Common myeloid progenitor, CD34-positive (primary cell): Measurements from ENCODE around the gene FIBP.
A peak's percentile ranks its signal among the peaks of the same experiment; 100 is the strongest.
"Not testable (repeated sequence)": the region's sequence is repeated elsewhere in the genome, so short reads cannot be mapped to it uniquely, and the experiment has no call there.

Experiments
- CTCF ChIA-PET: fragments of 350-600 bp; sonication (Branson Sonifier 250); formaldehyde crosslinking; loops from one replicate; lab custom pipeline; 2021; ENCODE audit warnings: antibody characterized with exemption; lab: Charles Lee
- POLR2A ChIA-PET: fragments of 350-600 bp; sonication (Branson Sonifier 250); formaldehyde crosslinking; loops from one replicate; lab custom pipeline; 2021; ENCODE audit warnings: antibody characterized with exemption; lab: Charles Lee
- DNase-seq, 3 donors: peaks; one replicate each; pipeline versions ENCODE4 v3.0.0 to v3.0.0-alpha.2; 2013
- H3K27ac ChIP-seq, 2 experiments: 1 replicate in 1 of 2; 2 replicates in 1 of 2; pipeline ENCODE4 v1.7.0; 2013; ENCODE audit warnings: inconsistent platforms in 2 of 2, low read length in 2 of 2, mild to moderate bottlenecking in 2 of 2, low read depth in 1 of 2, moderate library complexity in 1 of 2; ENCODE audit not compliant: severe bottlenecking in 2 of 2, insufficient read depth in 1 of 2, poor library complexity in 1 of 2
- H3K27me3 ChIP-seq, 5 experiments: replicated peaks in 2 of 5; 1 replicate in 3 of 5; 2 replicates in 2 of 5; pipeline versions ENCODE4 v1.6.1 to v1.7.0; 2013; ENCODE audit warnings: low read length in 4 of 5, mild to moderate bottlenecking in 2 of 5, moderate library complexity in 2 of 5, inconsistent platforms in 1 of 5; ENCODE audit not compliant: insufficient read depth in 5 of 5, control insufficient read depth in 4 of 5
- H3K36me3 ChIP-seq, 4 experiments: 1 replicate in 2 of 4; 2 replicates in 2 of 4; pipeline versions ENCODE4 v1.6.1 to v1.7.0; 2013; ENCODE audit warnings: low read length in 3 of 4, control low read depth in 1 of 4, mild to moderate bottlenecking in 1 of 4; ENCODE audit not compliant: control insufficient read depth in 4 of 4, insufficient read depth in 4 of 4
- H3K4me1 ChIP-seq, 4 experiments: 1 replicate in 3 of 4; 2 replicates in 1 of 4; pipeline versions ENCODE4 v1.6.1 to v1.7.1; 2013; ENCODE audit warnings: low read length in 3 of 4, mild to moderate bottlenecking in 3 of 4, control low read depth in 1 of 4, inconsistent platforms in 1 of 4, moderate library complexity in 1 of 4; ENCODE audit not compliant: control insufficient read depth in 4 of 4, insufficient read depth in 4 of 4; ENCODE audit errors: control extremely low read depth in 1 of 4
- H3K4me3 ChIP-seq, 7 experiments: 1 replicate in 4 of 7; 2 replicates in 3 of 7; pipeline versions ENCODE4 v1.5.1 to v1.7.0; 2013; ENCODE audit warnings: mild to moderate bottlenecking in 7 of 7, low read length in 6 of 7, moderate library complexity in 6 of 7, inconsistent platforms in 2 of 7, low read depth in 2 of 7, control low read depth in 1 of 7; ENCODE audit not compliant: insufficient read depth in 4 of 7, control insufficient read depth in 1 of 7; ENCODE audit errors: extremely low read depth in 1 of 7
- H3K9me3 ChIP-seq, 5 experiments: 1 replicate in 4 of 5; 2 replicates in 1 of 5; pipeline versions ENCODE4 v1.6.1 to v1.7.1; 2013; ENCODE audit warnings: low read length in 4 of 5, mild to moderate bottlenecking in 2 of 5, inconsistent platforms in 1 of 5, low read depth in 1 of 5, moderate library complexity in 1 of 5; ENCODE audit not compliant: control insufficient read depth in 4 of 5, insufficient read depth in 2 of 5; ENCODE audit errors: control extremely low read depth in 1 of 5
- WGBS: methylation state at CpG from one replicate; pipeline ENCODE4 v1.1.5; 2013; ENCODE audit not compliant: insufficient coverage; 5-methylcytosine and 5-hydroxymethylcytosine counted together

The FIBP gene

DNA sequence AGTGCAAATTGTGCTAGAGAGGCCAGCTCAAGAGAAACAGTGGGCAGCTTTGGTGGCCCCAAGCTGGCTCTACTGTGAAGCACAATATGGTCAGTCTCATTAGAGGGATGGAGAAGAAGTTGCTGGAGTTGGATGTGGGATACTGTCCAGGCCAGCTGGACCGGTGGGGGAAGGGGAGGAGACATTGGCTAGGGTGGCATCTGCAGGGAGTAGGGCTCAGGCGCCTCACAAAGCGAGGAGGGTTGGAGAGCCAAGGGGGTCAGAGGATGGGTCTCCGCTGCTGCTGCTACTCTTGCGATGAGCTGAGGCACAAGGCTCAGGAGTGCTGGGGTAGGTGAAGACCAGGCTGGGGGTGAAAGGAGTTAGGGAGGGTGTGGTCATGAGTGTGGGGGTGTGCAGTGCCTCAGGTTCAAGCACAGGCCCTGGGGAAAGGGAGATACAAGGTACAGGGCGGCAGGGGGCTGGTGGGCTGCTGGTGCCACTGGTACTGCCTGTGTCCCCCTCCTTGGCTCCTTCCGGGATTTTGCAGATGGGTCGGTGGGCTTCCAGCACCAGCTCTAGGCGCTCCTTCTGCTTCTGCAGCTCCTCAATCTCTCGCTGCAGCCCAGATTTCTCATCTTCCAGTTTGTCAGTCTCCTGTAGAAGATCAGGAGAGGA is 4.5 kb upstream of the FIBP start:
- ChIA-PET POLR2A (interaction anchor here (0.6 to 3.6 kb wide), 9 partner anchors 8 to 39 kb away, joined by 3 to 33 read pairs (median 5); partner anchors contain the start of genes C11orf68, CFL1, DRAP1 and FOSL1), CTCF (interaction anchor here (1.0 to 4.3 kb wide), 6 partner anchors 9 to 91 kb away, joined by 3 to 40 read pairs (median 3); partner anchors contain the start of gene FOSL1)
- Histone ChIP-seq H3K4me3 (peak overlapping the region in 3 of 7 experiments; percentile 23 to 76 (median 45)), H3K36me3 (peaks cover 0 to 13% (median 5%) of the 10 kb centered on the region in 4 experiments), H3K27me3 (no peaks in the 10 kb centered on the region), H3K27ac (peak overlapping the region in 1 of 2 experiments; percentile 68), H3K4me1 (peaks cover 11 to 69% (median 62%) of the 10 kb centered on the region in 4 experiments), H3K9me3 (no peaks in the 10 kb centered on the region)
- WGBS: 84% methylated on average over 7 of the region's 10 CpGs
- DNase-seq: no peak

GRCh38 chr11:65892137-65892540 is 3.9 kb upstream of the FIBP start:
- ChIA-PET CTCF (interaction anchor here (0.9 to 4.3 kb wide), 6 partner anchors 10 to 92 kb away, joined by 3 to 40 read pairs (median 5); partner anchors contain the start of gene FOSL1), POLR2A (interaction anchor here (0.9 to 3.6 kb wide), 8 partner anchors 9 to 278 kb away, joined by 3 to 33 read pairs (median 4); partner anchors contain the start of gene FOSL1)
- not testable (repeated sequence) for H3K9me3 ChIP-seq, DNase-seq, H3K27me3 ChIP-seq
- WGBS: 91% methylated on average over 3 of the region's 5 CpGs
- Histone ChIP-seq H3K36me3 (peaks cover 0 to 16% (median 6%) of the 10 kb centered on the region in 4 experiments), H3K4me1 (peaks cover 11 to 75% (median 68%) of the 10 kb centered on the region in 4 experiments), H3K27ac (peak overlapping the region in 1 of 2 experiments; percentile 68), H3K4me3 (peak overlapping the region in 6 of 7 experiments; percentile 62 to 97 (median 78))

- POLR2A ChIA-PET: interaction anchor here (0.6 to 5.4 kb wide), 16 partner anchors 9 to 277 kb away, joined by 3 to 33 read pairs (median 4); partner anchors contain the start of genes BANF1, CFL1, CST6 and CTSW
- CTCF ChIA-PET: interaction anchor here (0.6 to 11.9 kb wide), 23 partner anchors 11 to 244 kb away, joined by 3 to 168 read pairs (median 7); partner anchors contain the start of genes AP5B1, C11orf68, CFL1 and CTSW
- Histone ChIP-seq H3K4me3 (peak overlapping the region; percentile 59 to 97 (median 76)), H3K4me1 (peaks cover 11 to 78% (median 70%) of the 10 kb centered on the region in 4 experiments), H3K27ac (peak overlapping the region; percentile 46 to 68), H3K9me3 (no peaks in the 10 kb centered on the region), H3K36me3 (peaks cover 0 to 16% (median 12%) of the 10 kb centered on the region in 4 experiments), H3K27me3 (no peaks in the 10 kb centered on the region)
- DNase-seq: peak in 2 of 3 donors; percentile 47 to 56
- under 1% methylated on average over 49 of the region's 57 CpGs for WGBS
These were observed 3.2 kb upstream of the FIBP start for GRCh38 chr11:65891219-65892136.

GRCh38 chr11:65890324-65891218 is 2.3 kb upstream of the FIBP start, which contains the start of gene CCDC85B:
TSS of gene CCDC85B (plus strand) at chr11:65890673. CDS start at chr11:65890784, 111 bp downstream.
- Histone ChIP-seq H3K27me3 (no peaks in the 10 kb centered on the region), H3K4me1 (peaks cover 11 to 78% (median 70%) of the 10 kb centered on the region in 4 experiments), H3K9me3 (no peaks in the 10 kb centered on the region), H3K27ac (peak within 1 kb of the TSS; percentile 46 to 87), H3K4me3 (peak within 1 kb of the TSS; percentile 59 to 97 (median 87)), H3K36me3 (peaks cover 3 to 26% (median 17%) of the 10 kb centered on the region in 4 experiments)
- ChIA-PET CTCF (interaction anchor here (0.6 to 11.9 kb wide), 28 partner anchors 8 to 248 kb away, joined by 3 to 168 read pairs (median 7); partner anchors contain the start of genes AP5B1, C11orf68, CFL1 and CTSW), POLR2A (interaction anchor here (0.5 to 5.4 kb wide), 15 partner anchors 10 to 179 kb away, joined by 3 to 33 read pairs (median 3); partner anchors contain the start of genes BANF1, CFL1, CST6 and CTSW)
- peak; percentile 93 to 97 (median 97) for DNase-seq
- WGBS: 0% methylated on average over 85 of the region's 94 CpGs

- Histone ChIP-seq H3K4me1 (peaks cover 8 to 61% (median 55%) of the 10 kb centered on the region in 4 experiments), H3K36me3 (peaks cover 5 to 47% (median 41%) of the 10 kb centered on the region in 4 experiments), H3K4me3 (peak overlapping the region; percentile 55 to 97 (median 88)), H3K9me3 (no peaks in the 10 kb centered on the region), H3K27me3 (no peaks in the 10 kb centered on the region), H3K27ac (peak overlapping the region in 1 of 2 experiments; percentile 87)
- ChIA-PET POLR2A (interaction anchor here (1.1 to 5.4 kb wide), 3 partner anchors 28 to 272 kb away, joined by 3 to 33 read pairs (median 5); partner anchors contain the start of genes CFL1, MUS81 and PCNX3), CTCF (interaction anchor here (0.9 to 11.9 kb wide), 17 partner anchors 8 to 181 kb away, joined by 3 to 168 read pairs (median 19); partner anchors contain the start of genes AP5B1, C11orf68, CFL1 and CTSW)
- 11% methylated on average over 11 of the region's 23 CpGs for WGBS
- no peak for DNase-seq
These were observed 528 bp downstream of the FIBP start for GRCh38 chr11:65887723-65888162.
